Fibroblast of peridontal ligament (primary cell): ENCODE data around the gene SNX30.
A peak's percentile ranks its signal among the peaks of the same experiment; 100 is the strongest.

ENCODE experiments used
- DNase-seq: peaks from one replicate; pipeline ENCODE4 v3.0.0-alpha.2; 2010; ENCODE audit errors: extremely low read depth

Gene SNX30

DNA sequence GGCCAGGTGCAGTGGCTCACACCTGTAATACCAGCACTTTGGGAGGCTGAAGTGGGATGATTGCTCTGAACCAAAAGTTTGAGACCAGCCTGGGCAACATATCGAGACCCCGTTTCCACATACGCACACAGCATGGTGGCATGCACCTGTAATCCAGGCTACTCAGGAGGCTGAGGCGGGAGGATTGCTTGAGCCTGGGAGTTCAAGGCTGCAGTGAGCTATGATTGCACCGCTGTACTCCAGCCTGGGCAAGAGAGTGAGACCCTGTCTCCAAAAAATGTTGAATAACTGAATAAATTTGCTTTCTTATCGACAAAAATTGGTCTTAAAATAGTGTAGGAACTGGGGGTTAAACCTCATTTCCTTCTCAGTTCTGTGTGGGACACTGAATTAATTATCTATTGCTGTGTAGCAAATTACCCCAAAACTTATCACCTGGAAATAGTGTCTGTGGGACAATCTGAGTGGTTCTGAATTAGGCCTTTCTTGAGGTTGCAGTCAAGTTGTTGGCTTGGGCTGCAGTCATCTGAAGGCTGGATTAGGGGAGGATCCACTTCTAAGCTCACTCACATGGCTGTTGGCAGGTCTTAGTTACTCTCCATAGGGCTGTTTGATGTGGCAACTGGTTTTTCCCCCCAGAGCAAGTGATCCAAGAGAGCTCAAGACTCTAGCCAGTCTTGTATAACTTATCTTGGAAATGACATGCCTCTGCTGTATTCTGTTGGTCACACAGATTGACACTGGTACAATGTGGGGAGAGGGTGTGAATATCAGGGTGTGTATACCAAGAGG is 2.0 kb downstream of the SNX30 start:
- no peak for DNase-seq

DNA sequence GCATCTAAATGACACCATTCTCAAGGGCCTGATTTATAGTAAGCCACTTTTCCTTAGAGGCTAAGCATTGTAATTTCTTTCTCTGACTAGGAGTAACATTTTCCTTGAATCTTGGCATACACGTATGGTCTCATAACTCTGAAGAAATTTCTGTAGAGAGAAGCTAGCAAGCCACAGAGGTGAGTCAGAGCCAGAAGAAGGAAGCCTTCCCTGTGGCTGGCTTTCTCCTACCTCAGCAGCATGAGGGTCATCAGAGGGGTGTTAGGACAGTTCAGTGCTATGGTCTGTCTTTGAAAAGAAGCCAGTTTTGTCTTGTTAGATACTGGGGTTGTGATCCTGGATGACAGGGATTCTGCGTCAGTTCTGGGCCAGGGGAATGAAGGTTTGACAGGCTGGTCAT is 3.2 kb downstream of the SNX30 start:
- peak; percentile 84 for DNase-seq

- peak; percentile 33 for DNase-seq
Measured at GRCh38 chr9:112754578-112754977, 4.0 kb downstream of the SNX30 start.

GRCh38 chr9:112755016-112755427 is 4.5 kb downstream of the SNX30 start:
- DNase-seq: peak; percentile 56

GRCh38 chr9:112755675-112756074 is 5.1 kb downstream of the SNX30 start:
- peak; percentile 28 for DNase-seq

- DNase-seq: peak; percentile 10
Measured at GRCh38 chr9:112757282-112757883, 6.8 kb downstream of the SNX30 start.

DNA sequence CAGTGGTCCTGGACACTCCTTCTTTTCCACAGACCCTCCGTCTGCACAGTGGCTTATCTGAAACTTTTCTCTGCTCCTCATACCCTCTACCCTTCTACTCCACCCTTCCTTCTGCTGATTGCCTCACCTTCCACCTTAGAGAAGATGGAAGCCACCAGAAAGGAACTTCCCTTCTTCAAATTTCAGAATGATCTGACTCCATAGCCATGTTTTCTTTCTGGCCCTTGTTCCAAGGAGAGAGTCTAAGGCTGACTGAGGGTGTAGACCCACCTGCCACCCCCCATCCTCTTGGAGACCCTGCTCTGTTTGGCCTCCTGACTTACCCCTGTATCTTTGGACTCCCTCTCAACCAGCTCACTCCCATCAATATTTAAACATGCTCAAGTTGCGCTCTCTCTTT is 7.4 kb downstream of the SNX30 start:
- no peak for DNase-seq

DNA sequence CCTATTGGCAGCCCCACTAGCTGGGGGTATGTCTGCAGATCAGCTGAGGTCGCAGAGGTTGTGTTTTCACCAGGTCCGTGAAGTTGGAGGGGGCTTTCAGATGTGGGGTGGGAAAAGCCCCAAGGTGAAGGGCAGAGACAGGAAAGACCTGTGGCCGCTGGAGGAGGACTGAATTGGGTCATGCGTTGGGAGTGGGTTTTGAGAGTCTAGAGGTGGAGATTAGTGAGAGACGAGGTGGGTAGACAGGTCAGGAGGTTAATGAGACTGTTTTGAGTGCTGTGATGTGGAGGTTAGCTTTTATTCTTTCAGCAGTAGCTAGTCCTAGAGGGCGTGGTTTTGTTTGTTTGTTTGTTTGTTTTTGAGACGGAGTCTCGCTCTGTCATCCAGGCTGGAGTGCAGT is 10.3 kb downstream of the SNX30 start:
- no peak for DNase-seq

DNA sequence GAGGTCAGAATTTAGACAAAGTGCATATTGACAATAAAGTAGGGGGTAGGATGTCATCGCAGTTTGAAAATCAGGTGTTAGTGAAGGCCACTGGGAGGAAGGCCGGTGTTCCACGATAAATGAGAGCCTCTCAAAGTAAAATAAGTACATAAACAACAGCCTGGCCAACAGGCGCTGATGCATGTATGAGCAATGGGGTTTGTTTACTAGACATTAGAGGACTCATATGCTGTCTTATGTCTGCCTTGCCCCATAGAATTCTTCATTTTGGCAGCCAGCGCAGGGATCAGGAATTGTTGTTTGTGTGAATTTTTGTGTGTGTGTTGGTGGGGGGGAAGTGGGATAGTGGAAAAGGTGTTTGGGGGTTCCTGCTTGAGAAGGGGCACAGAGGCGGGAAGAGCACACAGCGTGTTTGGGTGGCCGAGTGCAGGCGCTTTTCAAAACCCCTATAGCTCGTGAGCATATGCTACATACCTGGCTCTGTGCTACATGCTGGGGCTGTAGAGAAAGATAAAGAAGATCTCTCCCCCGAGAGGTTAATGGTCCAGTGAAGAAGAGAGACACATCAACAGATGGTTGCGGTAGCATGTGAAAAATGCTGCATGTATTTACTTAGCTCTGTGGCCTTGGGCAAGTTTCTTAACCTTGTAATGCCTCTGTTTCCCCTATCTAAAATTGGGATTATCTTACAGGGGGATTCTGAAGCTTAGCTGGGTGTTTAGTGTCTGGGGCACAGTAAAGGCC is 11.5 kb downstream of the SNX30 start:
- peak; percentile 49 for DNase-seq

GRCh38 chr9:112762726-112763518 is 12.4 kb downstream of the SNX30 start:
- no peak for DNase-seq

DNA sequence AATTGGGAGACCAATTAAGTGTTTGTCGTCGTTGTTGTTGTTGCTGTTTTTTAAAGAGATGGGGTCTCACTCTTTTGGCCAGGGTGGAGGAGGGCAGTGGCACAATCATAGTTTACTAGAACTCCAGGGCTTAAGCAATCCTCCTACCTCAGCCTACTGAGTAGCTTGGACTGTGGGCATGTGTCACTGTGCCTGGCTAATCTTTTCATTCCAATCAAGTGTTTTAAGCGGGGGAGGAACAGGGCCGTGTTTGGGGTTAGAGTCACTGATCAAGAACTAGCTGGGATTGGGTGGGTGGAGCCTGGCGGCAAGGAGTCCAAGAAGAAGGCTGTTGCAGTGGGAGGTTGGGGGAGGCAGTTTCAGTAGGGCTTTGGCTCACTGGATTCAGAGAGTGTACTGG is 13.8 kb downstream of the SNX30 start:
- DNase-seq: peak; percentile 67

- no peak for DNase-seq
Measured at GRCh38 chr9:112764837-112765236, 14.3 kb downstream of the SNX30 start.

- no peak for DNase-seq
Measured at GRCh38 chr9:112765281-112765680, 14.7 kb downstream of the SNX30 start.

GRCh38 chr9:112771359-112772214 is 21.0 kb downstream of the SNX30 start:
- DNase-seq: no peak

GRCh38 chr9:112772215-112772509 is 21.6 kb downstream of the SNX30 start:
- no peak for DNase-seq

DNA sequence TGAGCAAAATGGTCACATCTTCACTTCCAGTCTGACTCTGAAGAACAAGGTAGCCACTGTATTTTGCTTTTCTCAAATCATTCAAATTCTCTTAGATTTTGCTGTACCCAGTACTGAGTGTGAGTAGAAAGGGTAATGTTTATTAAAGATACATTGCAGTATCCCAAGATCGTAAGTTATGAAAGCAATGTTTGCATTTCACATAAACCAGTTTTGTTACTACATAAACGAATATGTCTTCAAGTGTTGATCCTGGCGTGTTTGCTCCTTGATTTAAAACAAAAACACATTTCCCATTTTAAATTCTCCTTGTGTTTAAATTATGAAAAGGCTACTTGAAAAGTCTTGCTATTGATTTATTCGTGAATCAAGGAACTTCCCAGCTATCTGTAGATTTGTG is 22.0 kb downstream of the SNX30 start:
- no peak for DNase-seq

GRCh38 chr9:112774006-112774996 is 23.7 kb downstream of the SNX30 start:
- peak; percentile 70 for DNase-seq

DNA sequence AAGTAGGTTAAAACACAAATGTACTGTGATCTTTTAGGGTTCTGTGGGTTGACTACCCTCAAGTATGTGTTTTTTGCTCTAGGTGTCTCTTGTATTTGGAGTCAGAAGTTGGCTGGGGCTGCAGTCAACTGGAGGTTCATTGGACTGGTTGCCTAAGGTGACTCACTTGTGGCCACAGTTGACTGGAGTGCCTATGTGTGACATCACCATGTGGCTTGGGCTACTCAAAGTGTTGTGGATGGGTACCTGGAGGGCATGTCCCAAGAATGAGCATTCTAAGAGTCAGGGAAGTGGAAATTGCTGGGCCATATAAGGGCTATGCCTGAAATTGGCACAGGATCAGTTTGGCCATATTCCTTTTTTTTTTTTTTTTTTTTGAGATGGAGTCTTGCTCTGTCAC is 27.4 kb downstream of the SNX30 start:
- no peak for DNase-seq

GRCh38 chr9:112780450-112781036 is 30.0 kb downstream of the SNX30 start:
- peak; percentile 30 for DNase-seq

DNA sequence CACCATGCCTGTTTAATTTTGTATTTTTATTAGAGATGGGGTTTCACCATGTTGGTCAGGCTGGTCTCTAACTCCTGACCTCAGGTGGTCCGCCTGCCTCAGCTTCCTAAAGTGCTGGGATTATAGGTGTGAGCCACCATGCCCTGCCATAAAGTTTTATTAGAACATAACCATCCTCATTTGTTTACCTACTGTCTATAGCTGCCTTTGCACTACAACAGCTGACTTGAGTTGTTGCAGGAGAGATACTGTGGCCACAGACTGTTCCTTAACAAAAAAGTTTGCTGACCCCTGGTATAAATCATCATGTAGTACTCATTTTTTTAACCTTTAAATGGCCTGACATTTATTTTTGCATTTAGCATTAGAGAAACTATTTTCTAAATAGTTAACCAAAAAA is 31.7 kb downstream of the SNX30 start:
- no peak for DNase-seq
